Measurements from ENCODE around the gene APC.

APC gene

DNA sequence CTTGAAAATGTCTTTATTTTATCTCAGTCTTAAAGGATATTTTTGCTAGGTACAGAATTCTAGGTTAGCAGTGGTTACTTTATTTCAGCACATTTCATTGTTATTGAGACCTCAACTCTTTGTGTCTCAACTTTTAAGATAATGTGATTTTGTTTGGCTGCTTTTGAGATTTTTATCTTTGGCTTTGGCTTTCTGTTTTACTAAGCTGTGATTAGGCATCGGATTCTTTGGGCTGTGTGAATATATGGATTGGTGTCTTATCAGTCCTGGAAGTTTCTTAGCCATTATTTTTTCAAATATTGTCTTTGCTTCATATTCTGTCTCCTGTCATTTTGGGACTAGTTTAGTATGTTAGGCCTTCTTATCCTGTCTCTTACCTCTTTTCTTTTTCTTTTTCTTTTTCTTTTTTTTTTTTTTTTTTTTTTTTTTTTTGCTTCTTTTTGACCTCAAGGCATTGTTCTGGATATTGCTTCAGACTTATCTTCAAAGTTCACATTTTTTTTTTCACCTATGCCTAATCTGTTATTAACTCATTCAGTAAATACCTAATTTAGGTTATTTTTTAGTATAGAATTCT is 20.1 kb upstream of the APC start:
- DNase-seq, result no peak

DNA sequence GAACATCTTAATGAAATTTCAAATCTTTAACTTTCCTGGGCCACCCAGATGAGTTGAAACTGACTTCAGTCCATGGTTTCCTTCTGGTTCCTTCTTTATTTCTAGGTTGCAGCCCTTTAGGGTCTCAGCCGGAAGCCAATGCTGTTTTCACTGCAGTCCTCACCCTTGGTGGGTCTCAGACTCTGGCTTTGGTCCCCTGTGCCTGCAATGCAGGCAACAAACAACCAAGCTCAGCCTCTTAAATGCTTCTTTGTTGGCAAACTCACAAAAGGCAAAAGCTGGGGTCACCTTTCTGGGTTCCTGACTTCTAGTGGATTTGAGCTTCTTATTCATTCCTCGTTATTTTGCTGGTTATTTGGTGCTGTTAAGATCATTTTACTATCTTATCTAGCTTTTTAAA is 19.3 kb upstream of the APC start:
- no peak for DNase-seq

DNA sequence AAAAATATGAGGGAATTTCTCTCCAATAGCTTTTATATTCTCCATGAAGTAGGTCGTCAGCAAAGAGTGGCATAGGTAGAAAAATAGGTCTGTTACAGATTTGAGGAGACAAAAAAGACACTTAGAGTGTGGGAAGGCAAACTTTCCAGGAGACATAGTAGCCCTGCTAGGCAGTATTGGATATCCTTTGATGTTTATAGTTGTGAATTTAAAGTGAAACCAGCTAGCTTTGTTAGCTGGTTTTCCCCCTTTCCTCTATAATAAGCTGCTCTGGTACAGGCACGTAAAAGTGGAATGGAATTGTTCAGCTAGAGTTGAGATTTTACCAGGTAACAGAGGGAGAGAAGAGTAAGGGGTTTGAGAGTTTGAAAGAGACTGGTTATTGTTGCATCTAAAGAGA is 17.1 kb upstream of the APC start:
- no peak for DNase-seq

DNA sequence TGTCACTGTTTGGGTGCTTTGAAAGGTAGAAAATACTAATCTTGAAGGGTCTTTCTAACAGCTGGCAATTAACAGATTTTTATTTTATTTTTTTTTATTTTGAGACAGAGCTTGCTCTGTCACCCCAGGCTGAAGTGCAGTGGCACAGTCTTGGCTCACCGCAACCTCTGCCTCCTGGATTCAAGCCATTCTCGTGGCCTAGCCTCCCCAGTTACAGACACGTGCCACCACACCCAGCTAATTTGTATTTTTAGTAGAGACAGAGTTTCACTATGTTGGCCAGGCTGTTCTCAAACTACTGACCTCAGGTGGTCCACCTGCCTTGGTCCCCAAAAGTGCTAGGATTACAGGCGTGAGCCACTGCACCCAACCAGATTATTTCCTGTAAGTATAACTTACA is 12.8 kb upstream of the APC start:
- no peak for DNase-seq

DNA sequence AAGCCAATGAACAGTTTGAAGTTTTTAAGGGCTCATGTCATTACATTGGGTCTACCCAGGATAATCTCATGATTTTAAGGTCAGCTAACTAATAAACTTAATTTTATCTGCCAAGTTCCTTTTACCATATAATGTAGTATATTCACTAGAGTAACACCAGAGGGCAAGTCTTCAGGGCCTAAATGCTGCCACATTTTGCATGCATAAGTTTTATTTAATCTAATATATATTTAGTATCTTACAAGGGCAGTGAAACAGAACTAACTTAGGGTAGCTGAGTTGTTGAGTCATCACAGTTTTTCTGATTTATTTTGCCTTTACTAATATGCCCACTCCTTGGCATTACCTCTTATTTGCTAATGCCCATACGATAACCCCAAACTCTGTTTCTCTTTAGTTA is 8.1 kb upstream of the APC start:
- no peak for DNase-seq

DNA sequence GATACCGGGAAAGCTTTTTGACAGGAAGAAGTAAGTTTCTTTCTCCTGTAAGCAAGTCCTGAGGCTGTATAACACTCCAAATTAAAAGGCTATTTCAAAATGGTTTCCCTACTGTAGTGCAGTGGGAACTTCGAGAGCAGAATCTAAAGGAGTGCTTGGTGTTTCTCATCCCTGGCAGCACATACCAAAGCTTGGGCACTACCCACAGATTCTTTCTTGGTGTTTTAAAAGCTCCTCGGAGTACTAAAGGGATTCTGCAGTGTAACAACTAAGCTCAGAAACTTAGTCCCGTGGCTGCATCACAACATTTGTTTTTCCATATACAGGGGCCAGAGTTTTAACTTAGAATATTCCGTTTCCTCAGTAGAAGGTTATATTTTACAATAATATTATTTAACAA is 5.6 kb upstream of the APC start:
- no peak for DNase-seq

DNA sequence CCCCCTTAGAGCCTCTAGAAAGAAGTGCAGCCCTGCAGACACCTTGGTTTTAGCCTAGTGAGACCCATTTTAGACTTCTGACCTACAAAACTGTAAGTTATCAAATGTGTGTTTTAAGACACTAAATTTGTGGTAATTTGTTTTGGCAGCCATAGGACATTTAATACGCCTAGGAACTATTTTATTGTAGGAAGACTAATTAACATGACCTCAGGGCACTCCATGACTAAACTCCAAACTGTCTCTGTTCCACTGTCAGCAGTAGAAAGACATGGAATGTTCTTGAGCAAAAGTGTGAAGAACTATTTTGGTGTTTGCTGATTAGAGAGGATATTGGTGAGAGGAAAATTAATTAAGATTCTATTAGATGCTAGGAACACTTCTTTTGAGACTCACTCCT is 4.1 kb upstream of the APC start:
- no peak for DNase-seq

DNA sequence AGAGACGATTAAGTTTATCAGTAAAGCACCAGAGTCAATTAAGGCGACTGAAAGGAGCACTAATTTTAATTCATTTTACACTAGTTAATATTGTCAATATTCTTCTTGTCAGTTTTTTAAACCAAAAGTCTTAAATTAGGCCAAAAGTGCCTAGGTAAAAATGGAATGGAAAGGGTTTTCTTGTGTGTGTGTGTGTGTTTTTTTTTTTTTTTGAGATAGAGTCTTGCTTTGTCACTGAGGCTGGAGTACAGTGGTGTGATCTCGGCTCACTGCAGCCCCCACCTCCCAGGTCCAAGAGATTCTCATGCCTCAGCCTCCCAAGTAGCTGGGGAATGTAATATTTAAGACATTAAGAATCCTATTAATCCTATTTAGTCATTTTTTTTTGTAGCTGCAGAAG is 3.1 kb upstream of the APC start:
- DNase-seq, result no peak

DNA sequence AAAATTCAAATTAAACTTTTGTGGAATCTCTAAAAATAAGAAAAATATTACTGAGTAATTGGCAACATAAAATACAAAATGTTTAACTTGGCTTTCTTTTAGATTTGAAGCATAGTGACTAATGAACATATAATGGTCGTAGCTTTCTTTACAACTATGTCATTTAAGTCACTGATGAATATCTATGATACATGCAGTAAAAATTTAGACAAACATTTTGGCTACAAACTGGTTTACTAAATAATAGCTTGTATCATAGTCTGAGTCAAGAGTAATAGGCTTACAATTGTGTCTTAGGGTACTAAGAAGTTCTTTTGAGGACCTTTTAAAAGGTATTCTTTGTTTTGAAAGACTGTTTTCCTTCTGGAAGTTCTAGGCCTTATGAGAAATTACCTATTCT is 2.0 kb upstream of the APC start:
- DNase-seq, result peak; percentile 70

DNA sequence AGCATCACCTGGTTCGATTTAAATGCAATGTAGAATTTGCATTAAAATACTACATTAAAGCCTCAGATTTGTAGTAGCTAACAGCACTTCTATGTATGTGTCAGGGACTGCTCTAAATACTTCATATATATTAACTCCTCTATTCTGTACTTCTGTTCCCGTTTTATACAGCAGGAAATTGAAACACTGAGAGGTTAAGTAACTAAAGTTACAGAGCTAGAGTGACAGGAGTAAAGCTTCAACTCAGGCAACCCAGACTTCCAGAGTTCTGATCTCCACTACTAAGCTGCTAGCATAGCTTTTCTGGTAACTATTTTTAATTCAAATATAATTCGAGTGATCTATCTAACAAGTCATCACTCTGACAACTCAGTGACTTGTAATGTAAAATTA is 619 bp upstream of the APC start:
- DNase-seq, result no peak

DNA sequence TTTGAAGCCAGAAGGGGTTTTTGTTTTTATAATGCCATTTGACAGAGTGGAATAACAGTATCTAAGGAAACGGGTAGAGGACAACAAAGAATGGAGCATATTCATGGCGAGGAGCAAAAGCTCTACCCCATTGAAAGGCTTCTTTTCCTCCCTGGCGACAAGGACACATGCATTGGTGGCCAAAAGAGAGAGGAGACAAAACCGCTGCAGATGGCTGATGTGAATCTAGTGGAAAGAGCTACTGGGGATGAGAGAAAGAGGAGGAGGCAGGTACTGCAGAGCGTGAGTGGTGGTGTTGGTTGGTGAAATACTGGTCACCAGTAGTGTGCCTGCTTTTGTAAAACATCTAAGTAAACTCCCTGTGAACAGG is 491 bp downstream of the APC start:
- no peak for DNase-seq

DNA sequence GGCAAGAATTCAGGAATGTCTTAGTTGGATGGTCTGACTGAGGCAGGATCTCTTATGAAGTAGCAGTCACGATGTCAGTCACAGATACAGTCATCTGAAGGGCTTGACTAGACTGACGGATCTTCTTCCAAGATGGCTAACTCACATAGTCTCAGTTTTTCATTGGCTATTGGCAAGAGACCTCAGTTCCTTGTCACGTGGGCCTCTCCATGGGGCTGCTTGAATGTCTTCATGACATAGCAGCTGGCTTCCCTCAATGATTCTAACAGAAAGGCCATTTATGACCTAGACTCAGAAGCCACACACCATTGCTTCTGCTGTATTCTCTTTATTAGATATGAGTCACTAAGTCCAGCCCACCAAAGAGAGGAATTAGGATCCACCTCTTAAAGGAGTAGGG is 4.7 kb downstream of the APC start:
- DNase-seq, result no peak

DNA sequence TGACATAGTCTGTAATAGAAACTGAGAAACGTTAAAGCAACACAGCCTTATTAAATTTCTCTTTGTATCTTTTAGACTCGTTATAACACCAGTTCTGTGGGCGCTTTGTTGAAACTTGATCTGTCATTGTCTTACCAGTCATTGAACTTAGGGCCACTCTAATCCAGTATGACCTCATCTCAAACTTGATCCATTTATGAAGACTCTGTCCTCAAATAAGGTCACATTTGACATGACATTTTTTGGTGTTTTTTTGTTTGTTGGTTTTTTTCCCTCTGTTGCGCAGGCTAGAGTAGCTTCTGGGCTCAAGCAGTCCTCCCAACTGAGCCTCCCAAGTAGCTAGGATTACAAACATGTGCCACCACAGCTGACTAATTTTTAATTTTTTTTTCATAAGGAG is 5.9 kb downstream of the APC start:
- no peak for DNase-seq

DNA sequence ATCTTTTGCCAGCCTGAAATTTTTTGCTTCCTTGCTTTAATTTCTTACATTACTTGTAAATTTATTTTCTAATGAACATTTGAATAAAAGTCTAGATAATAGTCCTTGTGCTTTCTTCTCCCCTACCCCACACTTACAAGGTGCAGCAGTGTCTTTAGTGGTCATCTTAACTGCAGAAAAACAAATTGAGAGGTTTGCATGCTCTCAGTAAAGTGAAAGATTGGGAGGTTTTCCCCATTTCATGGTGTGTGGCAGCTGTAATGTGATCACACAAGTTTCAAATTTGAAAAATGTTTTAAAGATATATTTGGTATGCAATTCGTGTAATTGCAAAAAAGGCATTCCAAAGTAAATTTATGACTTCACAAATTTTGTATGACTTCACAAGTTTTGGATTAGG is 14.7 kb downstream of the APC start:
- no peak for DNase-seq

DNA sequence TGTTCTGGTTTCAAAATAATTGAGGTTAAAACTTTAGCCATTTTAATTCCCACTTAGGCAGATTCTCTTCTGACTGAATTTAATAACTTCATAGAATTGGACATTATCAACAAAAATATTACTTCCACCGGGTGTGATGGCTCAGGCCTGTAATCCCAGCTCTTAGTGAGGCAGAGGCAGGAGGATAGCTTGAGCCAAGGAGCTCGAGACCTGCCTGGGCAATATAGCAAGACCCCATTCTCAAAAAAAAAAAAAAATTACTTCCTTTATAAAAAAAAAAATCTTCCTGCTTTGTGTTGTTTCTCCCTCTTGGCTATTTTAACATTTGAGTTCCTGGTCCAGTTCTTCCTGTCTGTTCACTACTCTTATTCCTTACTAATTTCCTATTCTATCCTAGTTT is 18.0 kb downstream of the APC start:
- DNase-seq, result no peak

DNA sequence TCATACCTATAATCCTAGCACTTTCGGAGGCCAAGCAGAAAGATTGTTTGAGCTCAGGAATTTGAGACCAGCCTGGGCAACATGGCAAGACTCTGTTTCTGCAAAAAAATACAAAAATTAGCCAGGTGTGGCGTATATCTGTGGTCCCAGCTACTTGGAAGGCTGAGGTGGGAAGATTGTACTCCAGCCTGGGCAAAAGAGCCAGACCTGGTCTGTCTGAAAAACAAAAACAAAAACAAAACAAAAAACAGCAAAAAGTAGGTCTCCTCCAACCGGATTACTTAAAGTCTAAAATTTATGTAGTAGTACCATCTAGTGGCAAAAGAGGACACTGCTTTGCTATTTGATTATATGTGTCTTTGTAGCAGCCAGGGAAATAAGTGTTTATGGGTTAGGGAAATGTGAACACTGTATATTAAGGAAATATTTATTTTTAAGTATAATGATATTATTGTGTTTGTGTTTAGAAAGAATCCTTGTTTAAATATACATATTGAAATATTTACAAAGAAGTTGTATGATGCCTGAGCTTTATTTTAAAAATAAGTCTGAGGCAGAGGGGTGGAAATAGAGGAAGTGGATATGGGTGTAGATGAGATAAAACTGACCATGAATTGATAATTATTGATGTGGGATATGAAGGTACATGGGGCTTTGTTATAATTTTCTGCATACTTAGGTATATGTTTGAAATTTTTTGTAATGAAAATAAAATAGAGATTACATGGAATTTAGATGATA is 20.0 kb downstream of the APC start:
- DNase-seq, result peak; percentile 60

DNA sequence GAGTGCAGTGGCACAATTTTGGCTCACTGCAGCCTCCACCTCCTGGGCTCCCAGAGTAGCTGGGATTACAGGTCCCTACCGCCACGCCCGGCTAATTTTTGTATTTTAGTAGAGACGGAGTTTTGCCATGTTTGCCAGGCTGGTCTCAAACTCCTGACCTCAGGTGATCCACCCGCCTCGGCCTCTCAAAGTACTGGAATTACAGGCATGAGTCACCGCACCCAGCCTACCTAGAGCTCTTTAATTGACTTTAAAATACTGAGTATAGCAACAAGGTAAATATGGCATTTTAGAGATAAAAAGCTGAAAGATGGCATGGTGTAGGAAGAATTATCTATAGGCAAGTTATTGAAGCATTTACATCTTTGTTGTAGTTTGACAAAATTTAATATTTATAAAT is 21.0 kb downstream of the APC start:
- no peak for DNase-seq

DNA sequence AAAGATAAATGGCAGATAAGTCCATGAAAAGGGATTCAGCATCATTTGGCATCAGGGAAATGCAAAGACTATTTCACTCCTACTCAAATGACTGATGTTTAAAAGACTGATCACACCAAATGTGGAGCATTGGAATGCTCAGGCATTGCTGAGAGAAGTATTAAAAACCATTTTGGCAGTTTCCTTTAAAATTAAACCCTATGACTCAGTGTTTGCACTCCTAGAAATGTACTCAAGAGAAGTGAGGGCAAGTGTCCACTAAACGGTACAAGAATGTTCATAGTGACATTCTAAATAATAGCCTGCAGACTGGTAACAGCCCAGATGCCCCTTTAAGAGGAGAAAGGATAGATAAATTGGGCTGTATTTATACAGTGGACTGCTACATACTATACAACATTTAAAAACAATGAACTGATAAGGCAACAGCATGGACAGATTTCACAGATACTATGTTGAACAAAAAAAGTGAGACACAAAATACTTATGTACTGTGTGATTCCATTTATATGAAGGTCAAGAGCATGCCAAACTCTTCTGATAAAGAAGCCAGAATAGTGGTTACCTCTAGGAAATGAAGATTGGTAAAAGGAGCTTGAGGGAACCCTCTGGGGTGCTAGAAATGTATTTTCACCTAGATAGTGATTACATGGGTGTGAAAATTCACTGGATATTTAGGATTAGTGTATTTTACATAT is 24.6 kb downstream of the APC start:
- DNase-seq, result peak; percentile 52

DNA sequence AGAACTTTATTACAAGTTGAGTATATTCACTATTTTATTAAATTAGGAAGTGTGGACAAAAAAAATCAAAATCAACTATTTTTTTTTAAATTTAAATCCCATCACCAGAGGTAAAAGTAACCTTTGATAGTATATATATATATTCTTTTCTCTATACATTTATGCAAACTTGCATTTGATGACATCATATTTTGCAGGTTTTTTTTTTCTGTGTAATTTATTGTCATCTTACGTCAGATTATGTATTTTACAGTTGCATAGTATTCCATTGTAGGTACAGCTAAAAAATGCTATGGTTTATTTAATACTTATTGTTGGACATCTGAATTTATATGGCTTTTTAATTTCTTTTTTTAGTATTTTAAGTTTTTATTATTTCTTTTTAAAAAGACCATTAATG is 25.5 kb downstream of the APC start:
- DNase-seq, result no peak

DNA sequence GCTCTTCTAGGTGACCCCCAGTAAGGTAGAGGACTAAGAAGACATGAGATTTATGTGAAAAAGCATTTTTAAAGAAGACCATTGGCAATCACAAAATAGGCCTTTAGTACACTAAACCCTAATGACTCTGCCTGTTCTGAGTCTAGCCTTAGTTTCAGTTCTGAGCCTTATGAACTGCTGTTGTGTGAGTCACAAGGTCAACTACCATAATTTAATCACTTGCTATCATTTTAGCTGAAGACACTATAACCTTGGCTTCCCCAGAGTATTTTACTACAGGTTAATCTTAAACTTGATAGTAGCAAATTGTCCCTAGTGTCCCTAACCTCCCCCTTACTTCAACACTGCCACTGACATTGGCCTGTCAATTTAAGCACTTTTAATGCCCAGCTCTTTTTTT is 34.4 kb downstream of the APC start:
- no peak for DNase-seq

DNA sequence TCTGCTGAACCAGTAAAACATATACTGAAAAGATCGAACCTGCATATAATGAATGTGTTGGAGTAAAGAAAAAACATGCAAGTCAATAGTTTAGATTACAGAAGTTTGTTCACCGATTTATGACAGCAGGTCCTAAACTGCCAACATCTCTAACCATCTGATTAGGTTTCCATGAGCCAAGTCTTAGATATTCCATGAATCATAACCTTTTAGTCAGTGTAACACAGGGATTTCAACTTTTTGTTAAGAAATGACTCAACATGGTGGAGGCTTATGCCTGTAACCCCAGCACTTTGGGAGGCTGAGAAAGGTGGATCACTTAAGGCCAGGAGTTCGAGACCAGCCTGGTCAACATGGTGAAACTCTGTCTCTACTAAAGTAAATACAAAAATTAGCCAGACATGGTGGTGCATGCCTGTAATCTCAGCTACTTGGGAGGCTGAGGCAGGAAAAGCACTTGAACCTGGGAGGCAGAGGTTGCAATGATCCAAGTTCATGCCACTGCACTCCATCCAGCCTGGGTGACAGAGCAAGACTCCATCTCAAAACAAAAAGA is 38.7 kb downstream of the APC start:
- peak; percentile 76 for DNase-seq

DNA sequence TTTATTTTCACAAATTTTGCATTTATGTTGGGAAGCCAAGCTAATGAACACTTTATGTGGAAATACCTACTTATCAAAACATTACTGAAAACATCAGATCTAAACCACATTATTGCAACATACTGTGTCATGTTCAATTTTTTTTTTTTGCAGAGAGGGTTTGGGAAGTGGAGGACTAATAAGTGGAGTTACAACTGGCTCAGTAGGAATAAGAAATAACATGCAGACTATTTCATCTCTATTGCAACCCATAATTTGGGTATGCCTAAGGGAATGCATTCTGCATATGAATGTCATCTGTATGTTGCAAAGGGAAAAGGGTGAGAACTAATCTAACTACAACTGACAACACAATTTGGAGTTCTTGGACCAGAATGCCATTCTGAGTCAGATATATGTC is 41.8 kb downstream of the APC start:
- DNase-seq, result peak; percentile 79

DNA sequence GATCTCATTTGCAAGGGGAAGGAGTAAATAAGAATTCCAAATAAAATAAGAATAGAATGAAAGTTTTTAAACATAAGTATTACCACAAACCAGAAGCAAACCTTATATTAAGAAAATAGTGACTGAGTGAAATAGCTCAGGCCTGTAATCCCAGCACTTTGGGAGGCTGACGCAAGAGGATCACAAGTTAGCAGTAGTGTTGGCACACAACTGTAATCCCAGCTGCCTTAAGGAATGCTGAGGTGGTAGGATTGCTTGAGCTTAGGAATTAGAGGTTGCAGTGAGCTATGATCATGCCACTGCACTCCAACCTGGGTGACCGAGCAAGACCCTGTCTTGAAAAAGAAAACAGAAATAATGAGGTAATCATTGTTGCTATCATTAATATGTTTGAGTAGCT is 47.0 kb downstream of the APC start:
- DNase-seq, result peak; percentile 11

DNA sequence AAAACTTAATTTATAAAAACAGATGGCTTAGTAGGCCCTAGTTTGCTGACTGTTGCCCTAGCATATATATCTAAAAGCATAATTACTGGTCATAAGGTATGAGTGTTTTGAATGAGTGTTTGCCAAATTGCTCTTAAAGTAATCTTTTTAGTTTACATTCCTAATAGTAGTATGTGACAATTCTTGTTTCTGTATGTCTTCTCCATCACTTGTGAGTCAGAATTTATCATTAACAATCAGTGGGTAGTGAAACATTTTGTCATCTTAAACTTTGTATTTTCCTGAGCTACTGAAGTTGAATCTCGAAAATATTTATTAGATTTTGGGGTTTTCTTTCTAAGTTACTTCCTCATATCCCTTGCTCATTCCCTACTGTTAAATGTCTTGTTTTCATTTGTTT is 49.6 kb downstream of the APC start:
- DNase-seq, result no peak
